Thyroid gland (tissue), 4 donors: Measurements from ENCODE around the gene NDUFA7. TPM values are rescaled to one million over a fixed set of nuclear protein-coding genes. Genes with fewer than 3 reads are reported as not detected.
"Not testable (repeated sequence)": the region's sequence is repeated elsewhere in the genome, so short reads cannot be mapped to it uniquely, and the experiment has no call there.

ENCODE experiments used
- DNase-seq, 2 donors: peaks; one replicate each; pipeline ENCODE4 v3.0.0-alpha.2; 2019
- H3K27ac ChIP-seq, 3 donors: fragments of 200-600 bp; sonication (generic); 1 replicate in 2 of 3; 2 replicates in 1 of 3; pipeline ENCODE4 v1.5.1; 2016 to 2019; ENCODE audit warnings: mild to moderate bottlenecking in 1 of 3, moderate library complexity in 1 of 3
- H3K27me3 ChIP-seq: fragments of 200-600 bp; sonication (generic); one replicate; pipeline ENCODE4 v1.5.1; 2019
- H3K36me3 ChIP-seq, 2 donors: fragments of 200-600 bp; sonication (generic); one replicate each; pipeline ENCODE4 v1.5.1; 2016 to 2019
- H3K4me1 ChIP-seq, 2 donors: fragments of 200-600 bp; sonication (generic); one replicate each; pipeline ENCODE4 v1.5.1; 2017 to 2019
- H3K4me3 ChIP-seq, 3 donors: fragments of 200-600 bp; sonication (generic); replicated peaks in 1 of 3; 1 replicate in 2 of 3; 2 replicates in 1 of 3; pipeline ENCODE4 v1.5.1; 2016; ENCODE audit warnings: mild to moderate bottlenecking in 1 of 3
- H3K9me3 ChIP-seq: fragments of 200-600 bp; sonication (generic); one replicate; pipeline ENCODE4 v1.5.1; 2017
- CTCF ChIP-seq, 6 experiments: fragments of 200-600 bp in 3 of 6; fragments of 450-650 bp in 3 of 6; sonication (generic) in 3 of 6; IDR thresholded peaks; one replicate each; pipeline ENCODE4 v1.5.1; 2016 to 2019; ENCODE audit warnings: antibody characterized with exemption in 6 of 6, mild to moderate bottlenecking in 2 of 6, inconsistent platforms in 1 of 6, moderate library complexity in 1 of 6
- POLR2A ChIP-seq, 2 donors: fragments of 450-650 bp; IDR thresholded peaks; one replicate each; pipeline ENCODE4 v1.6.1; 2017; ENCODE audit warnings: antibody characterized with exemption in 2 of 2, mild to moderate bottlenecking in 2 of 2, moderate library complexity in 1 of 2
- WGBS, 2 donors: methylation state at CpG; one replicate each; pipeline ENCODE4 v1.1.5; 2017; 5-methylcytosine and 5-hydroxymethylcytosine counted together
- intact Hi-C: fragments of 100-400 bp; cut with DNase I; formaldehyde crosslinking; loops from one replicate; pipeline ENCODE4 v1.15.1; 2023
- total RNA-seq, 4 donors: library from RNA; depleted of rRNA; stranded (reverse); fragments of >200 nt; gene quantifications; one replicate each; pipeline ENCODE4 v1.2.3, GENCODE V29; 2016

NDUFA7 gene
- total RNA-seq, 4 donors from 2014 or later = 3.8 to 39.7 (median 17.0) TPM

DNA sequence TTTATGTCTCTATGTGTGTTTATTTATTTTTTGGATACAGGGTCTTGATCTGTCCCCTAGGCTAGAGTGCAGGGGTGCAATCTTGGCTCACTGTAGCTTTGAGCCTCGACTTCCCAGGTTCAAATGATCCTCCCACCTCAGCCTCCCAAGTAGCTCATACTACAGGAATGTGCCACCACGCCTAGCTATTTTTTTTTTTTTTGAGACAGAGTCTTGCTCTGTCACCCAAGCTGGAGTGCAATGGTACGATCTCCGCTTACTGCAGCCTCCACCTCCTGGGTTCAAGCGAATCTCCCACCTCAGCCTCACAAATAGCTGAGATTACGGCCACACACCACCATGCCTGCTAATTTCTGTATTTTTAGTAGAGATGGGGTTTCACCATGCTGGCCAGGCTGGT is 37.8 kb upstream of the NDUFA7 start:
- DNase-seq = no peak
- 83 to 92% methylated on average over 6 of the region's 6 CpGs for WGBS, 2 donors
- Histone ChIP-seq H3K9me3 (no peaks in the 10 kb centered on the region), H3K4me1 (peaks cover 24 to 42% of the 10 kb centered on the region in 2 donors), H3K27me3 (no peaks in the 10 kb centered on the region), H3K4me3 (no peak overlapping the region), H3K27ac (no peak overlapping the region), H3K36me3 (no peaks in the 10 kb centered on the region)
- intact Hi-C loops = loop anchor here (5.0 kb wide), 1 partner anchor 38 kb away; no protein-coding TSS in a partner anchor
- TF ChIP-seq POLR2A (IDR thresholded peaks at IDR 0.05) = no peak
- no peak for TF ChIP-seq CTCF (IDR thresholded peaks at IDR 0.05)

- 83 to 84% methylated on average over 4 of the region's 4 CpGs for WGBS, 2 donors
- peaks cover 12 to 43% of the 10 kb centered on the region in 2 donors for H3K4me1 ChIP-seq
Observed at GRCh38 chr19:8357007-8357521, 35.9 kb upstream of the NDUFA7 start.

GRCh38 chr19:8355631-8356402 is 34.6 kb upstream of the NDUFA7 start:
- TF ChIP-seq POLR2A (IDR thresholded peaks at IDR 0.05) (no peak), CTCF (IDR thresholded peaks at IDR 0.05) (no peak)
- WGBS, 2 donors = 71 to 88% methylated on average over 6 of the region's 6 CpGs
- Histone ChIP-seq H3K4me3 (no peak overlapping the region), H3K4me1 (peaks cover 7 to 33% of the 10 kb centered on the region in 2 donors), H3K27me3 (no peaks in the 10 kb centered on the region), H3K36me3 (no peaks in the 10 kb centered on the region), H3K9me3 (no peaks in the 10 kb centered on the region), H3K27ac (peak overlapping the region in 1 of 3 donors; percentile 11)
- intact Hi-C loops = loop anchor here (5.0 kb wide), 1 partner anchor 41 kb away; no protein-coding TSS in a partner anchor
- no peak for DNase-seq

More at GRCh38 chr19:8357007-8357521, 35.9 kb upstream of the NDUFA7 start:
- intact Hi-C loops = loop anchor here (5.0 kb wide), 1 partner anchor 40 kb away; no protein-coding TSS in a partner anchor
- no peaks in the 10 kb centered on the region for H3K27me3 ChIP-seq
- no peaks in the 10 kb centered on the region for H3K36me3 ChIP-seq
- DNase-seq = no peak
- H3K27ac ChIP-seq = no peak overlapping the region
- H3K4me3 ChIP-seq = no peak overlapping the region
- TF ChIP-seq POLR2A (IDR thresholded peaks at IDR 0.05) = no peak
- no peak for TF ChIP-seq CTCF (IDR thresholded peaks at IDR 0.05)
- no peaks in the 10 kb centered on the region for H3K9me3 ChIP-seq

GRCh38 chr19:8352845-8353244 is 31.7 kb upstream of the NDUFA7 start:
- intact Hi-C loops = loop anchor here (5.0 kb wide), 1 partner anchor 154 kb away; no protein-coding TSS in a partner anchor
- H3K4me1 ChIP-seq = peaks cover 7 to 33% of the 10 kb centered on the region in 2 donors
- not testable (repeated sequence) for H3K27me3 ChIP-seq, H3K4me3 ChIP-seq, DNase-seq, H3K36me3 ChIP-seq, H3K9me3 ChIP-seq
- WGBS, 2 donors = 58 to 63% methylated on average over 5 of the region's 5 CpGs
- peak overlapping the region in 1 of 3 donors; percentile 24 for H3K27ac ChIP-seq

- H3K27me3 ChIP-seq = no peaks in the 10 kb centered on the region
- peak overlapping the region in 1 of 3 donors; percentile 24 for H3K27ac ChIP-seq
- WGBS, 2 donors = 14 to 34% methylated on average over 10 of the region's 10 CpGs
- H3K4me1 ChIP-seq = peaks cover 7 to 33% of the 10 kb centered on the region in 2 donors
- intact Hi-C loops = loop anchor here (5.0 kb wide), 1 partner anchor 155 kb away; no protein-coding TSS in a partner anchor
- H3K36me3 ChIP-seq = no peaks in the 10 kb centered on the region
- DNase-seq = peak; percentile 64
- TF ChIP-seq CTCF (IDR thresholded peaks at IDR 0.05) (no peak), POLR2A (IDR thresholded peaks at IDR 0.05) (no peak)
- no peaks in the 10 kb centered on the region for H3K9me3 ChIP-seq
- H3K4me3 ChIP-seq = no peak overlapping the region
Observed at GRCh38 chr19:8352134-8352827, 31.1 kb upstream of the NDUFA7 start.

- H3K27me3 ChIP-seq = not testable (repeated sequence)
- 73 to 80% methylated on average over 8 of the region's 8 CpGs for WGBS, 2 donors
- intact Hi-C loops = loop anchor here (5.0 to 10.0 kb wide), 2 partner anchors 95 to 158 kb away; partner anchors contain the start of gene HNRNPM
Observed at GRCh38 chr19:8349629-8350372, 28.6 kb upstream of the NDUFA7 start.

More at GRCh38 chr19:8349629-8350372, 28.6 kb upstream of the NDUFA7 start:
- not testable (repeated sequence) for DNase-seq, H3K36me3 ChIP-seq, H3K27ac ChIP-seq, H3K9me3 ChIP-seq, H3K4me3 ChIP-seq
- peaks cover 7 to 27% of the 10 kb centered on the region in 2 donors for H3K4me1 ChIP-seq
